HL-60/S4 treated with retinoic acid at 250 ng/mL for 4 days and 3 days (cell line): Measurements from ENCODE around the gene ABHD2.
"Not testable (repeated sequence)": the region's sequence is repeated elsewhere in the genome, so short reads cannot be mapped to it uniquely, and the experiment has no call there.

Experiments used
- in situ Hi-C: fragments of 300-500 bp; cut with MboI; formaldehyde crosslinking; loops from 2 replicates; pipeline ENCODE4 v1.7.0; 2022; ENCODE audit warnings: low sequenced_read_pairs

The ABHD2 gene

DNA sequence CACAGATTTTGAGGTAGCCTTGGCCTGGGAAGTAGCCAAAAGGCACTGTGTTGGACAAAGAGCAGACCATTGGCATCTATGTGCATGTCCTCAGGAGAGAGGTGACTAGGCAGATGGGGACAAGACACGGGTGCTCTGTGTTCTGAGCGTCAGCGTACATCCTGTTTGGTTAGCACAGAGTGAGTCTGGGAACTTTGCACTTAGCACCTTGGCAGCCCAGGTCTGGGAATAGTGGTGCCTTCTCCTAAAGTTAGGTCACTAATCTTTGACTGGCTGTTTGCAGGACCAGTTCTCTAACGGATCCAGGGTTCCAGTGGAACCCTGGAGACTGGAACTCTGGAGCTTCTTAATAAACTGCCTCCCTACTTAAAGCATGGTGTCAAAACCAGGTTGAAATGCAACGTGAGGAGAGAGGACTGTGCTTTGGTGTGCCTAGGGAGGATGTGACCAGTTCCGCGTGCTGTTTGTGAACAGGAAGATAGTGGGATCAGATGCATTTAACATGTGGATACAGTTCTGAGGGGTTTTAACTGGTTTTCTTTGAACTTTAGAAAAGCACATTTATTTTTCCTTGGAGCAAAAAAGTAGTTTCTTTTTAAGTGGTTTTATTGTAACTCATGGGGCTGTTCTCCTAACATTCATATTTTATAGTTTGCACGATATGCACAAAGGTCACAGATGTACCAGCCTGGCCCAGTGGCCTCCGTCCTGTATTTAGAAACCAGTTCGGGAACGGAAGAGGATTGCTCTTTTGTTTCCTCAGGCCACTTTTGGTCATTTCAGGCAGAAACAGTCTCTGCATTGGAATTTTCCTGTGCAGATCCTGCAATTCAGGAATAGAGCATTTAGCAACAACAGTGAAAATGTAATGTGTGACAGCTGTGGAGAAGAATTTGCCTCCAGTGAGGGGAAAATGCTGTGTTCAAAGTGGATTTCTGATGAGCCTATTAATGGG is 48.8 kb downstream of the ABHD2 start:
- in situ Hi-C loops, result no loop called here

GRCh38 chr15:89137926-89138325 is 49.7 kb downstream of the ABHD2 start:
- in situ Hi-C loops, result no loop called here

DNA sequence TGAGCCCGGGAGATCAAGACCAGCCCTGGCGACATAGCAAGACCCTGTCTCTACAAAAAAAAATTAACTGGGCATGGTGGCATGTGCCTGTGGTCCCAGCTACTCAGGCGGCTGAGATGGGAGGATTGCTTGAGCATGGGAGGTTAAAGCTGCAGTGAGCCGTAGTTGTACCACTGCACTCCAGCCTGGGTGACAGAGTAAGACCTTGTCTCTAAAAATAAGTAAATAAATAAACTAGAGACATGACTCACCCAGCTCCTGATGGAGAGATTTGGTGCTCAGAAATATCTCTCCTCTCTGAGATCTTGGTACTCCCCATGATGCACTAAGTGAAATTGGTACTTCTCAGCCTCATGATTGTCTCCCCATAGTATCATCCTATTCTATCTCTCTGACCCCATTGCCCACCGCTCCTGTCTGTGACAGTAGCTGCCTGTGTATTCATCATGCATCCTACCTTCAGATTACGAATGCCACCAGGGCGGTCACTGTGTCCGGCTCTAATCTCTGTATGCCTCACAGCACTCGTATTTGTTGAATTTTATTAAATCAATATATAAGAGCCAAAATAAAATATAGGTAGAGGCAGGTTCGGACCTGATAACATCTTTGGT is 50.9 kb downstream of the ABHD2 start:
- in situ Hi-C loops, result no loop called here

DNA sequence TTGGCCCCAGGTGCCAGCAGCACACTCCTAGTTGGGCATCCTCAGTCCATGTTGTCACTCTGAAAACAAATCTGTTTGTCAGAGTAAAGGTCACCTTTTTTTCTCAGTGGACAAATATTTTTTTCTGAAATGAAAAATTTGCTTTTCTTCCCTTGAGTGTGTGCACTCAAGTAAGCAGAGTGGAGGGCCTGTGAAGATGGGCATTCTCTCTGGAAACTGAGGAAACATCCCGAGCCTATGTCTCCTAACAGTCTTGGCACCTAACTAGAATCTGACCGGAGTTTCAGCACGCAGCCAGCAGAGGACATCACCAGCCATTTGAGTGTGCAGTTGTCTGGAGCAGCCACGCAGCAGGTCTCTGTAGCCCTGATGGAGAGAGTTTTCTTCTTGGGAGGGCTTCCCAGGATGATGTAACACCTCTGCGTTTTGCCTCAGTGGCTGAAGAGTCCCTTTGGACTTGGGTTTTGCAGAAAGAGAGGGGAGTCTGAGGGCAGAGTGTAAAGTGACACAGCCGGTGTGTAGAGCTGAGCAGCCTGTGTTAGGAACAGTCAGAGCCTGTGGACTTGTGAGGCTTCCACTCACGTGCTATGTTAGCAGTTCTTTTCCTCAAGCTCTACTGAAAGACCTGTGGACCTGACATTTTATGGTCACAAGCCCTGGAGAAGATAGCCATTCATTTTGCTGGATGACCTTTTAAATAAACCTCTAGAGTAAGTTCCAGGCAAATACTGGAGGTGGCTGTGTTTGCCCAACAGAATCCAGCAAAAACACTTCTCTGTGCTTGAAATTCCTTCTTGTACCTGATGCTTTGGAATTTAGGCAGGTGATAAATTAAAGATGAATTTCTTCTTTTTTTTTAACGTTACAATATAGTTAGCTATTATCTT is 51.6 kb downstream of the ABHD2 start:
- in situ Hi-C loops, result no loop called here

DNA sequence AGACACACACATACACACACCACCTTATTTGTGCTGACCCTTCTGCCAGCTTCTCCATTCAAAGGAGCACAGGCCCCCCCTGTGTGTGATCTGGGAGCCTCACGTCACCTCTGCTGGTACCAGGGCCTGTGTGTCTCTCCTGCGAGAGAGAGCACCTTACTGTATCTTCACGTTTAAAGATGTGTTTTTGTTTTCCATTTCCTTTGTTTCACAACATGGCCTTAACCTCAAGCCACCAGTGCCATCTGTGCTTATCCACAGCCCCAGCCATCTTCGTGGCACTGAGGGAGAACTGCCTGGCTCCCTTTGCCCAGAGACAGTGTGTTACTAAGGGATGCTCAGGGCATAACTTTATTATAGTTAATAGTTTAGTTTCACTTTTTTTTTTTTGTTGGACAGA is 52.3 kb downstream of the ABHD2 start:
- in situ Hi-C loops, result no loop called here

DNA sequence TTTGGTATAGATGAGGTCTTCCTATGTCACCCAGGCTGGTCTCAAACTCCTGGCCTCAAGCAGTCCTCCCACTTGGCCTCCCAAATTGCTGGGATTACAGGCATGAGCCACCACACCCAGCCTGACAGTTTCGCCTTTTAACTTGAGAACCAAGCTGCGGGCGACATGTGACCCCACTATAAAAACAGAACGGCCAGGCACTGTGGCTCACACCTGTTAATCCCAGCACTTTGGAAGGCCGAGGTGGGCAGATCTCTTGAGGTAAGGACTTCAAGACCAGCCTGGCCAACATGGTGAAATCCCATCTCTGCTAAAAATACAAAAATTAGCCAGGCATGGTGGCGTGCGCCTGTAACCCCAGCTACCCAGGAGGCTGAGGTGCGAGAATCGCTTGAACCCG is 52.9 kb downstream of the ABHD2 start:
- in situ Hi-C loops, result not testable (repeated sequence)

GRCh38 chr15:89141885-89142284 is 53.6 kb downstream of the ABHD2 start:
- in situ Hi-C loops, result no loop called here

DNA sequence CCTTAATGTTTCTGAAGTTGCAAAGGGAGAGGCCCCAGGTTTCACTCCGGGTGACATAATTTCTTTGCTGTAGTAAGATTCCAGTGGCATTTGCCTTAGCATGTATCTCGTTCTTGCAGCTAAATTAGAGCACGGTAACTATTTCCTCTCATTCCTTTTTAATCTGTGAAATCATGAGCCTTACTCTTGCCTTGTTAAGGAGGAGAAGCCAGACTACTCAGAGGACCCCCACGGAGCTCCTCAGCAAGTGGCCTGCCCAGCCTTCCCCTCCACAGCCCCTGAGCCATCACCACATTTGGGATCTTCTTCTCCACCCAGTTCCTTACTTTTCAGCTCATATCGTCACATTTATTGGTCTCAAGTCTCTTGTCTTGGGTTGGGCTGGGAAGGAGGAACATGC is 54.2 kb downstream of the ABHD2 start:
- in situ Hi-C loops, result no loop called here

DNA sequence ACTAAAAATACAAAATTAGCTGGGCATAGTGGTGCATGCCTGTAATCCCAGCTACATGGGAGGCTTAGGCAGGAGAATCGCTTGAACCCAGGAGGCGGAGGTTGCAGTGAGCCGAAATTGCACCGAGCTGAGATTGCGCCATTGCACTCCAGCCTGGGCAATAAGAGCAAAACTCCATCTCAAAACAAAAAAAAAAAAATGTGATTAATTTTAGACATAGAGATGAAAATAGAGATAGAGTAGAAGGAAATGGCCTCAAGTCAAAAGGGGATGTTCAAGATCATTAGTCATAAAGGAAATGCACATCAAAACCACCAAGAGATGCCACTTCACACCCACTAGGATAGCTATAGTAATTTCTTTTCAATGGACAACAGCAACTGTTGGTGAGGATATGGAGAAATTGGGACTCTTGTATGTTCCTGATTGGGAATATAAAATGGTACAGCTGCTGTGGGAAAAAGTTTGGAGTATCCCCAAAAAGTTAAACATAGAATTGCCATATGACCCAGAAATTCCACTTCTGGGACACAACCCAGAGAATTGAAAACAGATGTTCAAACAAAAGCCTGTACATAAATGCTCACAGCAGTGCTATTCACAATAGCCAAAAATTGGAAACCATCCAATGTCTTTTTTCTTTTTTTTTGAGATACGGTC is 55.4 kb downstream of the ABHD2 start:
- in situ Hi-C loops, result no loop called here

DNA sequence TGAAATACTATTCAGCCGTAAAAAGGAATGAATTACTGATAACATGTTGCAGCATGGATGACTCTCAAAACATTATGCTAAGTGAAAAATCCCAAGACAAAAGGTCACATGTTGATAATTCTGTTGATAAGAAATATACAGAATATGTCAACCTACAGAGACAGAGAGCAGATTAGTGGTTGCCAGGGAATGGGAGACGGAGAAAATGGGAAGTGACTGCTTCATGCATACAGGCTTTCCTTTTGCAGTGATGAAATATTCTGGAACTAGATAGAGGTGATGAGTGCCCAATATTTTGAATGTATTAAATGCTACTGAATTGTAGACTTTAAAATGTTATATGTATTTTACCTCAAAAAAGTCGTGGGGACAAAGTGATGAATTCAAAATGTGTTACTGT is 56.2 kb downstream of the ABHD2 start:
- in situ Hi-C loops, result no loop called here

DNA sequence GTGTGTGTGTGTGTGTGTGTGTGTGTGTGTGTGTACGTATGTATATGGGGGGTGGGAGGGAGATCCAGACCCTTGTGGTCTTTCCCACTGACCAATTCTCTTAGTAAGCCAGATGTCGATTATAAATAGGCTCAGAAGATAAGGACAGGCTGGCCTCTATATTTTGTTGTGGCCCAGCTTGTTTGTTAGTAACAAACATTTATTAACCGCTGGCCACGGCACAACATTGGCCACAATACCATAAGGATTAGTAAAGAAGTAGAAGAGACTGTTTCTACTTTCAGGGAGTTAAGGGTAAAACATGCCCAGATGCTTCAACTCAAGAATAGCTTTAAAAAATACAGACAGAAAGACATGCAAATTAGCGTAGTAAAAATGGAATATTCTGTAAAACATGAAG is 58.1 kb downstream of the ABHD2 start:
- in situ Hi-C loops, result no loop called here

DNA sequence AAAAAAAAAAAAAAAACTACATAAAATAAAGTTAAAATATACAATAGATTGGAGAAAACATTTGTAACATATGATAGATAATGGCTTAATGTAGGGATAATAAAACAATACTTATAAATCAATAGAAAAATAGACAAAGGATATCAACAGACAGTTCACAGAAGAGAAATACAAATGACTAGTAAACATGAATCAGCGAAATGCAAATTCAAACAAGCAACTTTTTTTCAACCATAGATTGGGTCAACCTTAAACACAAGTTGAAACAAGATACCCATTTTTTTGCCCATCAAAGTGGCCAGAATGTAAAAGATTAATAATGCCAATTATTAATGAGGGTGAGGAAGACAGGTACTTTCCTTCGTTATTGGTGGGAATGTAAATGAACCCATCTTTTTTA is 59.9 kb downstream of the ABHD2 start:
- in situ Hi-C loops, result no loop called here

DNA sequence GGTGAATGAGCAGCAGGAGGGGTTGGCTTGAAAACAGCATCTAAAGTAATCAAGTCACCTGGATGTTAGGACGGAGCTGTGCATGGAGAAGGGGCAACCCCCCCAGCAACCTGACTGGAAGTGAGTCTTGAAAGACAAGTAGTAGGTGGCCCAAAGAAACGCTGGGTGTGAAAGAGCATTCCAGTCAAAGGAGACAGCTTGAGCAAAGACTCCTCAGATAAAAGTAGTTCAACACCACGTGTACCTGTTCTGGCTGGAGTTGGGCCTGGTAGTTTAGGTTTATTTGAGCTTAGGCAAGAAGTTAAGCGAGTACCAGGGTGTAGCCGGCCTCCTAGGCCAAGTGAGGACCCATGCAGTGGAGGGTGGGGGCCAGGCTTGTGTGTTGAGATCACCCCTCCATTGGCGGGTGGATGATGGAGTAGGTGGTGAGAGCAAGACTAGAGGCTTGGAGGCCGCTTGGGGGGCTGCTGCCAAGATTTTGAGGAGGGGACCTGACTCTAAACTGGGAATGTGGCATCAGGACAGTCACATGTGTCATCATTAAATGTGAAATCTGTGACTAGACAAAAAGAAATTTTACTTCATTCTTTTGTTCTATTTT is 61.3 kb downstream of the ABHD2 start:
- in situ Hi-C loops, result no loop called here

GRCh38 chr15:89150287-89150686 is 62.0 kb downstream of the ABHD2 start:
- in situ Hi-C loops, result no loop called here

DNA sequence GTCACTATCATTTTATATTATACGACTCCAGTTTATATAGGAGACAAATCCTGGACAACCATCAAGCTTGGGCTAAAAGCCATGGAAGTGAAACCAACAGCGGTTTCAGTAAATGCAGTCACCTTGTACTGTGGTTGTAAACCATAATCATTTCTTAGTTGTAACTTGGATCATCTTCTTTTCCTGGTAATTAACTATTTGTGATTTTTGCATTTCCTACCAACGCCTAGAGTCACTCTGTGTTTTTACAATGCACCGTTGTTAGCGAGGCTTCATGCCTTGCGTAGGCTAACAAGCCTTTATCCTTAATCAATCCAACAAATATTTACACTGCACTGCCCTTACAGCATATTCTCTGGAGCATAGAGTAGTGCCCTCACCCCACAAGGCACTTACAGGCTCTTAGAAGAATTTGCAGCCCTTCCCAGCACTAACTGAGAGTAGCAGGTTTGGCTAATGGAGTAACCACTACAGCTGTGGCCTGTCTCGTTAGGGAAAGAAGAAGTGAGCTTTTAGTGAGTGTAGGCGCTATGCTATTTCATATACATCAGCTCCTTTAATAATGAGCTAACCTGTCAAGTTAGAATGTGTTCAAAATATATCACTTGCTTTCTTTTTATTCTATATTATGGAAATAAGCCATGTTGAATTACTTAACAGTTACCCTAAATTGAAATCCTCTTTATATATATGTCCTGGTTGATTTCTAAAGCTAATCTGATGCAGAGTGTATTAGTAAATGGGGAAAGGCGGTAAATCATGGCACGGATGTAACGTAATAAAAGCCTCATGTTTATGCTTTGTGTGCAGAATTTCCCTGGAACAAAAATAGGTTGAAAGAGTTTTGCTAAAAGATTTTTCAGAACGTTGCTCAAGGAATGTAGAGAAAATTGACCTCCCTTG is 62.8 kb downstream of the ABHD2 start:
- in situ Hi-C loops, result no loop called here

DNA sequence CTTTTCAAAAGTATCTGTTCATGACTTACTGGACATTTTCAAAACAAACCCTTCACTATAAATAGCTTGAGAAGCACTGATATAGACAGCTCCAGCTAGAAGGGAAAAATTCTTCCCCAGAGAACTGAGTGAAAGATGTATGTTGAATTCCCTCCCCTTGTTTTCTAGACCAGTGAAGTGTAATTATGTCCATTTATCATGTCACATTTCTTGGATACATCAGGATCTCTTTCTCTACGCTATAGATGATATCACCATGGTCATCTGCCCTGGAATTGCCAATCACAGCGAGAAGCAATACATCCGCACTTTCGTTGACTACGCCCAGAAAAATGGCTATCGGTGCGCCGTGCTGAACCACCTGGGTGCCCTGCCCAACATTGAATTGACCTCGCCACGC is 66.9 kb downstream of the ABHD2 start:
- in situ Hi-C loops, result no loop called here

DNA sequence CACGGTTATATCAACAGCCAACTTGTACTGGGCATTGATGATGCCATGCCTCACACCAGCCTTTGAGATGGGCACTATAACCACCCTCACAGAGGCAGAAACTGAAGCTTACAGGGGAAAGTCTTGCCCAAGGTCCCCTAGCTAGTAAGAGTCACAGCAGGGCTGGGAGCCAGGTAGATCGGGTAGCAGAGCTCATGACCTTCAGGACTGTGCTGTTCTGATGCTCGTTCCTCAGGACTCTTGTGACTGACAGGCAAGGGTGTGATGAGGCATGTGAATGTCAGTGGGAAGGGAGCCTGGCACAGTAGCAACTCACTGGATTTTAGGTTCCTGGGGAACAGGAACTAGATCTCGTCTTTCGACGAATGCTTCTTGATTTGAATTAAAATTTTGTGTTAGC is 67.4 kb downstream of the ABHD2 start:
- in situ Hi-C loops, result no loop called here

GRCh38 chr15:89157061-89157460 is 68.8 kb downstream of the ABHD2 start:
- in situ Hi-C loops, result no loop called here

DNA sequence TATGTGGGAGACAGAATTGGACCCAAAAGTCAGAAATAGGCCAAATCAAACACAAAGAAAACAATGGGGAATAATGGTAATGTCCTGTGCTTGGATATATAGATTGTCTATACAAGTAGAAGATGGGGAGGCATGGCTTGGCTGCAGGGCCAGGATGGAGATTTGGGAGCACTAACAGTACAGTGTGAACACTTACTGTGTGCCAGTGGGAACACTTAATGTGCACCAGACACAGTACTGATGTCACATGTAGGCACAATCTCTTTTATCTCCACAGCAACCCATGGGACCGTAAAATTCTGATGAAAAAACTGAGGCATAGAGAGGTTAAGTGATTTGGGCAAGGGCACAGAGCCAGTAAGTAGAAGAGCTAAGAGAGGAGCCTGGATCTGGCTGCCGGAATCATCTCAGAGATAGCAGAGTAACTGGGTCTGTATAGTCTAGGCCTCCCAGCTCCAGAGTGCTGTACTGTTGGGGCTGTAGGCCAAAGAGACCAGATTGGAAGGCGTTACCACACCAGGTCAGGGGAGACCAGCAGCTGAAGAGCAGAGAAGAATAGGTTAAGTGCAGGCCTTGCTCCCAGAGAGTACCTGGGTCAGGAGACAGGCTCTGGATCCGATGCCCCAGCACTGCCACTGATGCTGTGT is 69.8 kb downstream of the ABHD2 start:
- in situ Hi-C loops, result no loop called here
